ENCODE results near the gene USP4.

The USP4 gene

GRCh38 chr3:49339941-49340800, at the start of gene USP4:
TSS of gene USP4 (minus strand) at chr3:49340053. CDS start at chr3:49340024, 29 bp downstream.
- peak within 1 kb of the TSS; percentile 91 for H3K4me3 ChIP-seq (ENCODE audit: low read length)
- TF ChIP-seq ZNF274 (IDR thresholded peaks at IDR 0.05; ENCODE audit: low read depth, low read length), result no peak

GRCh38 chr3:49389297-49389696, 49.4 kb upstream of the USP4 start:
- TF ChIP-seq ZNF274 (IDR thresholded peaks at IDR 0.05; ENCODE audit: low read depth, low read length), result no peak
- no peak overlapping the region for H3K4me3 ChIP-seq (ENCODE audit: low read length)

- TF ChIP-seq ZNF274 (IDR thresholded peaks at IDR 0.05; ENCODE audit: low read depth, low read length), result no peak
- H3K4me3 ChIP-seq (ENCODE audit: low read length), result no peak overlapping the region
Observed at GRCh38 chr3:49388289-49388820, 48.5 kb upstream of the USP4 start.

GRCh38 chr3:49387721-49388120, 47.9 kb upstream of the USP4 start:
- no peak for TF ChIP-seq ZNF274 (IDR thresholded peaks at IDR 0.05; ENCODE audit: low read depth, low read length)
- no peak overlapping the region for H3K4me3 ChIP-seq (ENCODE audit: low read length)

GRCh38 chr3:49386056-49386756, 46.4 kb upstream of the USP4 start:
- TF ChIP-seq ZNF274 (IDR thresholded peaks at IDR 0.05; ENCODE audit: low read depth, low read length), result no peak
- H3K4me3 ChIP-seq (ENCODE audit: low read length), result no peak overlapping the region

GRCh38 chr3:49385617-49386016, 45.8 kb upstream of the USP4 start:
- TF ChIP-seq ZNF274 (IDR thresholded peaks at IDR 0.05; ENCODE audit: low read depth, low read length), result no peak
- no peak overlapping the region for H3K4me3 ChIP-seq (ENCODE audit: low read length)

- no peak for TF ChIP-seq ZNF274 (IDR thresholded peaks at IDR 0.05; ENCODE audit: low read depth, low read length)
- no peak overlapping the region for H3K4me3 ChIP-seq (ENCODE audit: low read length)
Observed at GRCh38 chr3:49383387-49383786, 43.5 kb upstream of the USP4 start.

- H3K4me3 ChIP-seq (ENCODE audit: low read length), result no peak overlapping the region
- peak; percentile 59 for TF ChIP-seq ZNF274 (IDR thresholded peaks at IDR 0.05; ENCODE audit: low read depth, low read length)
Observed at GRCh38 chr3:49378249-49378895, 38.5 kb upstream of the USP4 start.

GRCh38 chr3:49377483-49377882, 37.6 kb upstream of the USP4 start:
- TF ChIP-seq ZNF274 (IDR thresholded peaks at IDR 0.05; ENCODE audit: low read depth, low read length), result no peak
- no peak overlapping the region for H3K4me3 ChIP-seq (ENCODE audit: low read length)

GRCh38 chr3:49371946-49372345, 32.1 kb upstream of the USP4 start:
- TF ChIP-seq ZNF274 (IDR thresholded peaks at IDR 0.05; ENCODE audit: low read depth, low read length), result no peak
- no peak overlapping the region for H3K4me3 ChIP-seq (ENCODE audit: low read length)

- TF ChIP-seq ZNF274 (IDR thresholded peaks at IDR 0.05; ENCODE audit: low read depth, low read length), result no peak
- H3K4me3 ChIP-seq (ENCODE audit: low read length), result no peak overlapping the region
Observed at GRCh38 chr3:49370585-49371290, 30.9 kb upstream of the USP4 start.

- no peak for TF ChIP-seq ZNF274 (IDR thresholded peaks at IDR 0.05; ENCODE audit: low read depth, low read length)
- H3K4me3 ChIP-seq (ENCODE audit: low read length), result no peak overlapping the region
Observed at GRCh38 chr3:49362561-49362960, 22.7 kb upstream of the USP4 start.

GRCh38 chr3:49359623-49360022, 19.8 kb upstream of the USP4 start:
- H3K4me3 ChIP-seq (ENCODE audit: low read length), result no peak overlapping the region

GRCh38 chr3:49358884-49359225, 19.0 kb upstream of the USP4 start:
- TF ChIP-seq ZNF274 (IDR thresholded peaks at IDR 0.05; ENCODE audit: low read depth, low read length), result no peak

More at GRCh38 chr3:49359623-49360022, 19.8 kb upstream of the USP4 start:
- no peak for TF ChIP-seq ZNF274 (IDR thresholded peaks at IDR 0.05; ENCODE audit: low read depth, low read length)

More at GRCh38 chr3:49358884-49359225, 19.0 kb upstream of the USP4 start:
- peak overlapping the region; percentile 56; the same call in 1 of the 2 replicates for H3K4me3 ChIP-seq (ENCODE audit: low read length)

Data from GM08714 (cell line).